GM19463 (cell line): ENCODE measurements around the gene NR1H4.
"Not testable (repeated sequence)": the region's sequence is repeated elsewhere in the genome, so short reads cannot be mapped to it uniquely, and the experiment has no call there.

Source experiments
- ATAC-seq: cut with Tn5 transposase; IDR thresholded peaks from one replicate; pipeline ENCODE4 v1.9.1; 2021; ENCODE audit warnings: mild to moderate bottlenecking, moderate library complexity; ENCODE audit not compliant: unreplicated experiment

Gene NR1H4

GRCh38 chr12:100508751-100509150, 35.1 kb downstream of the NR1H4 start:
- no peak for ATAC-seq

DNA sequence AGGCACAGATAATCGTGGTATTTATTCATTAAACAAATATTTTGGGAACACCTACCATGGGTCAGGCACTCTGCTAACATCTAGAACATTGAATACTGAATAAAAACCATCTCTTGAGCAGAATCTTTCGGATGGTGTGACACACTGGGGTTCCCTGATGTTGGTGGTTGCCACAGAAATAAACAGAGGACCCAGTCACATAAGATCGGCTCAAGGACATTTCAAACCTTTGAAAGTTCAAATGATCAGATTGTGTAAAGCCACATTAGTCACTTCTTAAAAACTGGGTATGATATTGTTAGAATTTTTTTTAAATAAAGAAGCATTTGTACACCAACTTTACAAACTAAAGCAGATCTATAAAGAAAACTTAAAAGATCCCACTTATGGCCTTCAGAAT, 39.0 kb downstream of the NR1H4 start:
- ATAC-seq = no peak

DNA sequence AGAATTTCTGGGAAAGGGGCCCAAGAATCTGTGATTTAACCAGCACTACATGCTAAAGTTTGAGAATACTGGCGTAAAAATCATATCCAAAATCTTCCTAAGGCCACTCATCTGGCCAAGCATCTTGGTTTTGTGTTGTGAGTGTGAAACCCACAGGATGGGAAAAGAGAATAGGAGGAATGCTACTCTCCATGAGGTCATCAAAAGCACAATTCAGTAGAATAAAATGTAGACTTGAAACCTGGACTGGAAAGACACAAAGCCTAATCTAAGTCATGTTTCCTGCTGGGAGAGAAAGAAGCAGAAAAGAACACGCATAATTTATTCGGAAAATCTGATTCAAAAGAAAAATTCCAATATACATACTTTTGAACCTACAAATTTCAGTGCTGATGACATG, 42.3 kb downstream of the NR1H4 start:
- no peak for ATAC-seq

DNA sequence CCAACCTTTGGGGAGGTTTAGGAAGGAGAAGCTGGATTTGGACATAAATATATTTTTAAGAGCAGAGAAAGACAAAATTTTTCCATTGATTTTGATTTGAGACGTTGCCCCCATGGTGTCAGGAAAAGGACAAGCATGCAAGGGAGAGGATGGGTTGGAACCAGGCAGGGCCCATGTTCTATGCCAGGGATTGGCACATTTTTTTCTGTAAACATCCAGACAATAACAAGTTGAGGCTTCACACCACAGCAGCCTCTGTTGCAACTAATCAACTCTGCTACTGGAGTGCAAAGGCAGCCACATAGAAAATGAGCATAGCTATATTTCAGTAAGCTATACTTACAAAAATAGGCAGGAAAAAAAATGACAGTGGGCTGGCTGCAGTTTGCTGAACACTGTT, 44.7 kb downstream of the NR1H4 start:
- ATAC-seq = no peak

GRCh38 chr12:100520048-100520769, 46.5 kb downstream of the NR1H4 start:
- no peak for ATAC-seq

- ATAC-seq = no peak
Measured at GRCh38 chr12:100521958-100522357, 48.3 kb downstream of the NR1H4 start.

GRCh38 chr12:100528034-100528433, 54.4 kb downstream of the NR1H4 start:
- no peak for ATAC-seq

GRCh38 chr12:100528471-100529127, 54.9 kb downstream of the NR1H4 start:
- no peak for ATAC-seq

GRCh38 chr12:100529756-100530350, 56.2 kb downstream of the NR1H4 start:
- no peak for ATAC-seq

DNA sequence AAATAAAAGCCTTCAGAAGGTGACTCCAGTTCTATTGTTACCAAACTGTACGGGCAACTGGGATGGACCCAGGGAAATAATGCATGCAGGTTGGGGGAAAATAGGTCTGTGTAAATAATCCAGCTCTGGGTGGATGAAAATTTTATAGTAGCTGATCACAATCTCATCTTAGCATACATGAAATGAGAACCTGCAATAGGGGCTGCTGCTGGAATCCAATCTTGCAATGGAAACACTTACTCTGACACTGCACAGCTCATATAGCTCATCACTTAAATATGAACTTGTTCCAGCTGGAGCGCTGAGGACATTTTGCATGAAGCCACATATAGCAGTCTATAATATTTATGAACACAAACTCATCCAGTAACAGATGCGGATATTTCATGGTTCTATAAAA, 59.7 kb downstream of the NR1H4 start:
- ATAC-seq = no peak

DNA sequence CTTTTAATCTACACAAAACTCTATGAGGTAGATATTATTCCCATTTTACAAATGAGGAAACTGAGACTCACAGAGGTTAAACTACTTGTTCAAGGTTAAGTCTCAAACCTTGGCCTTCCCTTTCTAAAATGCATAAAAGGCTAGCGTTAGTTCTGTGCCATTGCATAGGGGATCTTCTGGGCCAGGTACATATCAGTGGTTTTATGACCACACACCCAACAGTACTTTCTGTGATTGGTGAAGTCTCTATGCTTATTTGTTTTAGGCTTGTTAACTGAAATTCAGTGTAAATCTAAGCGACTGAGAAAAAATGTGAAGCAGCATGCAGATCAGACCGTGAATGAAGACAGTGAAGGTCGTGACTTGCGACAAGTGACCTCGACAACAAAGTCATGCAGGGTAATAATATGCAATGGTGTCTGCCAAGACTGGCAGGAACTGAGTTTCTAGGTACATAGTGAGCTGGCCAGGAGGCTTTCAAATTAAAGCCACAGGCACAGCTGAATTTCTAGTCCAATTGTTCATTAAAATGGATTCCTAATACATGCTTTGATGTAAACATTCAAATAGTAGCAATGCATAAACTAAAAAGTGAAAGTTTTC, 61.1 kb downstream of the NR1H4 start:
- ATAC-seq = no peak

DNA sequence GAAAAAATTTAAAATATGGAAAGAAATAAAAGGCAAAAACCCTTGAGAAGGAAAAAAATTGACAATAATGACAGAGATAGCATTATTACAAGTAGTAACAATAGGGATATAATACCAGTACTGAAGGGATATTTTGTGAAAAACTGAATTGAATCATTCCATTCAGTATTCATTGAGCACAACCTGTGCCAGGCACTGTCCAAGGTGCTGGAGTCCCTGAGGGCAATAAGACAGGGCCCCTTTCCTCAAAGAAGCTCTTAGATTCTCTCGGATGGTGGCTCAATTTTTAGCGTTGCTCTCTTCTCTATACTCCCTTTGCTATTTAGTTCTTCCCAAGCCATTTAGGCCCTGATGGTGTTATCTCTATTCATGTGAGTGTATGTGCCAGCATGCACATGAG, 65.5 kb downstream of the NR1H4 start:
- no peak for ATAC-seq

- ATAC-seq = no peak
Measured at GRCh38 chr12:100544165-100544564, 70.5 kb downstream of the NR1H4 start.

DNA sequence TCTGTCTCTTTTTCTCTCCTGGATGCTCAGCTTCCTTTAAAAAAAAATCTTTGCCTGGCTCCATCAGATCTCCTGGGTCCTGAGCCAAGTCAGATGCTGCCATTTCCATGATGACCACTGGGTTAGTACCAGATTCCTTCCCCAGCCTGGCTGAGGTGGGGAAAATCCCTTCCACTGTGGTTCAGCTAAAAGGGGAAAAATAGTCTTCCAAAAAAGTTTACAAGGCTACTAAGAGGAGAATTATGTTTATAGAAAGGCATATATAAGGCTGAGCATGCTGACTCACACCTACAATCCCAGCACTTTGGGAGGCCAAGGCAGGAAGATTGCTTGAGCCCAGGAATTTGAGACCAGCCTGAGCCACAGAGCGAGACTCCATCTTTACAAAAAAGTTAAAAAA, 71.4 kb downstream of the NR1H4 start:
- no peak for ATAC-seq

DNA sequence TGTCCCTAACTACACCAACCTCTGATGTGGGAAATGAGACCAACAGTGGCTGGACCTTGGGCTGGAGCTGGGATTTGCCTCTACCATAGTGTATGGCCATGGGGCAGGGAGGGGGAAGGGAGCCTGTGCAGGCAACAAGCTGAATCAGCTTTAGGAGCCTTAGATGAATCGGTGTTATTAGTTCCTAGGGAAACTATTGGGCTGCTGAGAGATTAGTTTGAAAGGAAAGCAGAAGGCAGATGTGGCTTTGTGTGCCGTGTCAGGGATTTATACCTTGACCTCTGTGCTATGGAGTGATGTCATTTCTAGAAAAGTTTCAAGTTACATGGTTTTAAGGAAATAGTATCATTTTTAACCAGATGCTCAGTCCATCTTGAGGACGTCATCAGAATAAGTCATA, 80.3 kb downstream of the NR1H4 start:
- ATAC-seq = no peak

- ATAC-seq = no peak
Measured at GRCh38 chr12:100554608-100555077, 81.0 kb downstream of the NR1H4 start.

GRCh38 chr12:100555722-100556121, 82.1 kb downstream of the NR1H4 start:
- ATAC-seq = no peak

DNA sequence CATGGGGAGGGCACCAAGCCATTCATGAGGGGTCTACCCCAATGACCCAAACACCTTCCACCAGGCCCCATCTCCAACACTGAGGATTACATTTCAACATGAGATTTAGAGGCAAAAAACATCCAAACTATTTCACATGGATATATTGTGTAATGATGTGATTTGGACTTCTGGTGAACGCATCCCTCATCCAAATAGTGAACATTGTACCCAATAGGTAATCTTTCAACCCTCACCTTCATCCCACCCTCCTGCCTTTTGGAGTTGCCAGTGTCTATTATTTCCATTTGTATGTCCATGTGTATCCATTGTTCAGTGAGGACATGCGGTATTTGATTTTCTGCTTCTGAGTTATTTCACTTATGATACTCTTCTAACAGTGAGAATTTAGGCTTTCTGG, 83.7 kb downstream of the NR1H4 start:
- no peak for ATAC-seq

DNA sequence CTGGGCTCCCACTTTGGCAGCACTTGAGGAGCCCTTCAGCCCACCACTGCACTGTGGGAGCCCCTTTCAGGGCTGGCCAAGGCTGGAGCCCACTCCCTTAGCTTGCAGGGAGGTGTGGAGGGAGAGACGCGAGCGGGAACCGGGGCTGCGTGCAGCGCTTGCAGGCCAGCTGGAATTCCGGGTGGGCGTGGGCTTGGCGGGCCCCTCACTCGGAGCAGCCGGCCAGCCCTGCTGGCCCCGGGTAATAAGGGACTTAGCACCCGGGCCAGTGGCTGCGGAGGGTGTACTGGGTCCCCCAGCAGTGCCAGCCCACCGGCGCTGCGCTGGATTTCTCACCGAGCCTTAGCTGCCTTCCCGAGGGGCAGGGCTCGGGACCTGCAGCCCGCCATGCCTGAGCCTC, 85.6 kb downstream of the NR1H4 start:
- ATAC-seq = not testable (repeated sequence)

GRCh38 chr12:100564090-100564489, 90.4 kb downstream of the NR1H4 start:
- no peak for ATAC-seq

DNA sequence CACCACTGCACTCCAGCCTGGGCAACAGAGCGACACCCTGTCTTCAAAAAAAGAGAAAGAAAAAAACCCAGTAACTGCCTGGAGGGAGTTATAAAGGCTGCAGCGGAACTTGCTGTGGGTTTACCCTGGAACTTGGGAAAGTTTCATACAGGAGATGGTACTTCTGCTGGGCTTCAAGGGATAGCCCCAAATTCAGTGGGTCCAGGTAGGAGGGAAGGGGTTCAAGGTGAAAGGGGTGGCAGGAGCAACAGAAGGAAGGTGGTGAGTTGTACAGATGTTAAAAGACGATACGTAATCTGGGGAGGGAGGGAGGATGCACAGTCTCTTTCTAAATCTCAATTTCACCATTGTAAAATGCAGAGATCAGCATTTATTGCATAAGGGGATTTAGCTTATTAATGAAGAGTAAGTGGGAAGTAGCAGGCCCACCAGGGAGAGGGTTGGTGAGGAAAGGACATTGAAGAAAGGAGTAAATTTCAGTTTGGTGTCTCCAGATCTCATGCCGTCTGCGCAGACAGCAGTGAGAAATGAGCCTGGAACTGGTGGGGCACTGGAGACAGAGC, 91.3 kb downstream of the NR1H4 start:
- no peak for ATAC-seq
